COLO668 (cell line): ENCODE results near the gene PPWD1.
"Not testable (repeated sequence)": the region's sequence is repeated elsewhere in the genome, so short reads cannot be mapped to it uniquely, and the experiment has no call there.

Experiments
- DNase-seq: peaks from one replicate; lab custom pipeline; 2025; ENCODE audit not compliant: unreplicated experiment; lab: John Stamatoyannopoulos, UW

The PPWD1 gene

GRCh38 chr5:65621961-65622360 is 58.9 kb downstream of the PPWD1 start:
- not testable (repeated sequence) for DNase-seq

GRCh38 chr5:65623482-65623881 is 60.4 kb downstream of the PPWD1 start:
- DNase-seq = no peak

- DNase-seq = peak; percentile 85
These were observed 61.0 kb downstream of the PPWD1 start, which contains the start of gene TRIM23 for GRCh38 chr5:65624025-65624570. Gene TRIM23, minus strand, starts transcription at chr5:65624333. Its CDS starts 59 bp downstream, at chr5:65624274.

- DNase-seq = peak; percentile 76
These were observed 61.8 kb downstream of the PPWD1 start, which contains the start of the genes SHLD3 and TRAPPC13 for GRCh38 chr5:65624571-65625555. Gene SHLD3, plus strand, starts transcription at chr5:65625027. Its CDS starts 4,561 bp downstream, at chr5:65629588. Gene TRAPPC13, plus strand, starts transcription at chr5:65625027. Its CDS starts 34 bp downstream, at chr5:65625061.

- no peak for DNase-seq
These were observed 62.6 kb downstream of the PPWD1 start for GRCh38 chr5:65625743-65626142.

- DNase-seq = no peak
These were observed 67.9 kb downstream of the PPWD1 start for GRCh38 chr5:65630981-65631380.
